HG02870 (cell line): ENCODE measurements around the gene DCLK2.

Source experiments
- ATAC-seq: cut with Tn5 transposase; IDR thresholded peaks from one replicate; pipeline ENCODE4 v1.9.1; 2021; ENCODE audit warnings: mild to moderate bottlenecking, moderate library complexity; ENCODE audit not compliant: unreplicated experiment

The DCLK2 gene

DNA sequence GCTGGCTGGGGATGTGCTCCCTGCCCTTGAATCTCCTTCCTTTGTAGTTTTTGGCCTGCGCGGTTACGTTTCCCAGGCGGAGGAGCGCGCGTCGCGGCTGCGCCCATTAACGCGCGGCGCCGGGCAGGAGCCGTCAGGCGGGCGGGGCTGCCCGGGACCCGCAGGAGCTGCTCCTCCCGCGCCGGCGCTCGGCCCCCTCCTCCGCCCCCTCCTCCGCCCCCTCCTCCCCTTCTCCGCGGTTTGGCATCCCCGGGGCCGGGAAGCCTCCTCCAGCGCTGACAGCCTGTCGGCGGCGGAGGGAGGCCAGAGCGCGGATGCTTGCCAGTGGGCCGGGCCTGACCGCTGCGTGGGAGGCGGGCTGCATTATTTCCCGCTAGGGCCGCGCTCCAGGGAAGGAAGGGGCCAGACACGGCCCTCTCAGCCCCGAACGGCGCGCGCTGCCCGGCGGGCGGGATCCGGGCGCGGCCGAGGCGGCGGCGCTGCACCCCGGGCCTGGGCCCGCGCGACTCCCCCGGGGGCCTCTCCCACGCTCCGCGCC lies at the start of gene DCLK2:
Gene DCLK2, plus strand, starts transcription at position 405 of the 538 bp plus-strand sequence. CDS start 583 bp downstream, outside the sequence.
- no peak for ATAC-seq

DNA sequence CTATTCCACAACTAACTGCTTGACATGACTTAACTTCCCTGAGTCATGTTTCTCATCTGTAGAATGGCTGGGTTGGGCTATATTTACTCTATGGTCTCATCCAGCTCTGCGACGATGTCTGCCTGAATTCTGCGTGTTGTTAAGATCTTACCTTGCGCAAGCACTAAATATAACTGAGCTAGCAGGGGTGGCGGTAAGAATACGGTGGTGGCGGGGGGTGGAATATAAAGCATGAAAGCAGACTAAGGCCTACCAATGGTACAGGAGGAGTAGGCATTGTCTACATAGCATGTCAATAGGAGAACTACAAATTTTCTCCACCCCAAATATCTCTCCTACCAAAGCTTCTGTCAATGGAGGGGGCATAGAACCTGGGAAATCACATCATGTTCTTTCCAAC lies 45.7 kb upstream of the DCLK2 start:
- ATAC-seq, result no peak

DNA sequence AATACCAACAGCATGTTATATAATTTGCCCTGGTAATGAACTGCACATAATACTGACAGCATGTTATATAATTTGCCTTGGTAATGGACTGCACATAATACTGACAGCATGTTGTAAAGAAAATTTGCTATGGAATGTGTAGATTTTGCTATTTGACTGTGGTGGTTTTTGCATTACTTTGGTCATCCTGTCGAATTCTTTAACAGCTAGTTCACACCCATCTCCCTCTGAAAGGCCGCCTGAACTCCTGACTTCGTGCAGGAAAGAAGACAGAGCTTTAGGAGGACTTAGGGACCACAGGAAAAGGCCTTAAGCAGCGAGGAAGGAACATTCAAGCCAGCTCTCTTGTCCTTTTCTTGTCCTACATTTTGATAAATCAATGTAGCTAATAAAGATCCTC lies 45.2 kb upstream of the DCLK2 start:
- no peak for ATAC-seq

DNA sequence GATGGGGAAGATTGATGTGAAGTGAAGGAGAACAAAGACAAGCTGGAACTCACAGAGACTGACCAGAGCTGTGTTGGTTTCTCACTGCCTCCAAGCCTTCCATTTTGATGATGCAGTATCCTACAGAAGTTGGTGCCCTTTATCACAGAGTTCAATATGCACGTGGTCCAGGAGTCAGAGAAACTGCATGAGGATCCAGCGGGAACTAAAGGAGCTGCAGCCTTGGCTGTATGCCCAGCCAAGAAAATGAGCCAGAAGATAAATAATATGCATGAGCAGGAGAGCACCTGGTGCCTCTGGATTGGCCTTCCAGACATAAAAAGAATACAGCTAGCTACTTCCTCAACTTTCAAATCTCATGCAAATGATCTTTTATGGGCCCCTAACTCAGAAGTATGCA lies 44.3 kb upstream of the DCLK2 start:
- no peak for ATAC-seq

DNA sequence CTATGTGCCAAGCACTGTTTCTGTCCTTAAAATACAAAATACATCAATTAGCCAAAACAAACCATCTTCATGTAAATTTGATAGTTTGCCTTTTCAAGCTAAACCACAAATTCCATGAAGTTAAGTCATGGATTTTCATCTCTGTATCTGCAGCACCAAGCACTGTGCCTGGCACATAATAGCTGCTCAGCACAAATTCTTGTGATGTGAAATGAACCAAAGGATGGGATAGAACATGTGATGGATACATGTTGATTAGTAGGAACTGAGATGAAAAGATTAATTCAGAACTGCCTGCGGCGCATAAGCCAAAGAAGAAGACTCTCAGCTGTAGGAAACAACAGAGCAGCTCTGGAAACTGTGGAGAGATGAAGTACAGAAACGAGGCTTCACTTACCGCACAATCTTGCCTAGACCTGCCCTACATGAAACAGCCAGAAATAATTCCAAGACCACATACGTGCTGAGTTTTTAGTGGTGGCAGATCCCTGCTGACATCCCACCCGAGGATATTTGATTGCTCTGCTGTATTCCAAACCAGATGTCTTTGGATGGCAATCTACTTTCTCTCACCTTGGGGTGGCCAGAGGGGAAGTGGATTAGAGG lies 40.9 kb upstream of the DCLK2 start:
- no peak for ATAC-seq

DNA sequence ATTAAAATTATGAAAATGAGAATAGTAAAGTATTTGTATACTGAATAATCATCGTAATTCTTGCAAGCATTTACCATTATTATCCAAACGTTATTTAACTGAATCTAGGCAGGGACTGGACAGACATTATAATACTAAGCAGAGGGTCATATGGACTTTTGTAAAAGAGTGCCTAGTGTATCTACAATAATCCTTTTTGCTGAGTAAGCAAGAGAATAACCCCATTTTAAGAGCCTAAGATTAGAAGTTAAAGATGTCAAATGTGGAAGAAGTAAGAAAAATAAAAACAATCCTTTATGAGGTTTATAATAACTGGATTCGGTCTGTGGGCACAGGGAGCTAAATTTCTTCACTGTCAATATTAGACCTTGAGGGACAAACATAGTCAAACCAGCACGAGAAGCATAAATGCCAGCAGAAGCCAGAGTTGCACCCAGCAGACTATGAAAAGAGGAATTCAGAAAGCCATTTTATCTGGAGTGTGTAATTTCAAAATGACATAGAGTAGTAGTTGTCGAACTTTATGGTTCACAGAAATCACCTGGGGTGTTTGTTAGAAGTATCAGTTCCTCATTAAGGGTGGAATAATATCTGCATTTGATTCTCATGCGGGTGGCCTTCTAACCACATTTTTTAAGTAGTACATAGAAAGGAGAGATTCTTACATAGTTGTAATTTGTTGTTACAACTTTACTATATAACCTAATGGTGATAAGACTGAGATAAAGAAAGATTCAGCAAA lies 39.7 kb upstream of the DCLK2 start:
- ATAC-seq, result peak; percentile 97

DNA sequence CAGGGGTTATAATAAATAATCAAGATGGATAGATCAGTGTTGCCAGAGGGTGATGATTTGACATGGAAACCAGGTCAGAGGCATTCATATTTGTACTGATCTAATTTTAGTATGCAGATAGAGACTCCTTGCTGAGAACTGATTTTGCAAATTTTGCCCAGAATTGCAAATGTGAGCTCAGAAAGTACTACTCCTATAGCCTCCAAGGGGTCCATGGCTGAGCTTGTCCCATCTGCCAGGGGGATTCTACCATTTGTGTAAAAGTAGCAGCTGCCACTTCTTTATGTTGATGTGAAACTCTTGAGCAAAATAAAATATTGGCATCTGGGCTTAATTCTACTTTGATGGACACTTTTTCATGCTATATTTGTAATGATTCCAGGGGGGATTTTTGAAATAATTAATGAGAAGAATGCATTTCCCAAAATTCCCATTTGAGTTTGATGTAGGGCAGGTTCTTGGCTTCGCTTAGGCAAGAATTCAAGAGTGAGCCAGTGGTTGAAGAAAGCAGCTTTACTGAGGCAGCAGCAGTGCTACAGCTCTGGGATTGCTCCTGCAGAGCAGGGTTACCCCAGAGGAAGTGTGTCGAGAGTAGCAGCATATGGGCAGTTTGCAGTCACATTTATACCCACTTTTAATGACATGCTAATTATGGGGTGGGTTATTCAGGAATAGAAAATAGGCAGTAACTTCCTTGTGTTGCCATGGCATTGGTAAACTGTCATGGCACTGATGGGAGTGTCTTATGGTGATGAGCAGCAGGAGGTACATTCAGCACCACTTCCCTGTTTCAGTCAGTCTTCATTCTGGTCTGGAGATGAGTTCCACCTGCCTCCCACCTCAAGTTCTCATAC lies 38.7 kb upstream of the DCLK2 start:
- no peak for ATAC-seq

DNA sequence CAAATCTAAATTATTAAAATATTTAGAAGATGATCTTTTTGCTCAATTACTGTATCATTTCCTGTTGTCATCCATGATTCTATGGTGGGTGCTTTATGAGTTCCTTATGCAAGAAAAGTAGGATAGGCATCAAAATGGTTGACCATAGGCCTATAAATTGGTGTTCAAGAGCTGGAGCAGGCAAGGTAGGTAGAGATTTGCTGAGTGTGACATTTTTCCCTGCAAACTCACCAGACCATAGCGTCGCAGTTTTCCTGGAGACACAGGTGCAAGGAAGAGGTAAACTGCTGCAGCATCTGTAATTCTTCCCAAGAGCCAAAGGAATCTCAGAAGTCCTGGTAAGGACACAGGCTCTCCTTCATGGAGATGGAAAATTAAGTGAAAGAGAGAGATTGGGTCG lies 33.7 kb upstream of the DCLK2 start:
- ATAC-seq, result no peak

DNA sequence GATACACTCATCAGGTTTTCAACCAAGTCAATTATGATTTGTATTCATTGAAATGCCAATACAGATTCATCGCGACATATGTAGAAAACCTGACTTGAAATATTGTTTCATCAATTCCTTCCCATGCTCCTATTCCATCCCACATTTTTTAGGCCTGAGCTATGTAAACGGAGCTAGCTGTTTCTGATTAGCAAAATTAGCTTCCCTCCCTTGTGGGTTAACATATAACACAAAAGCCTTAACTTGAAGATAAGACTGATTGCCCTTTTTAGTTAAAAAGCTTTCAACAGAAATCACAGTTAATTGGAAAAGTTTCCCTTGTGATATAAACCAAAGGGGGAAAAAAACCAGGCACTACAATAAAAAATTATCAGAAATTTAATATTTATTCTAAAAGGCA lies 32.8 kb upstream of the DCLK2 start:
- ATAC-seq, result no peak

DNA sequence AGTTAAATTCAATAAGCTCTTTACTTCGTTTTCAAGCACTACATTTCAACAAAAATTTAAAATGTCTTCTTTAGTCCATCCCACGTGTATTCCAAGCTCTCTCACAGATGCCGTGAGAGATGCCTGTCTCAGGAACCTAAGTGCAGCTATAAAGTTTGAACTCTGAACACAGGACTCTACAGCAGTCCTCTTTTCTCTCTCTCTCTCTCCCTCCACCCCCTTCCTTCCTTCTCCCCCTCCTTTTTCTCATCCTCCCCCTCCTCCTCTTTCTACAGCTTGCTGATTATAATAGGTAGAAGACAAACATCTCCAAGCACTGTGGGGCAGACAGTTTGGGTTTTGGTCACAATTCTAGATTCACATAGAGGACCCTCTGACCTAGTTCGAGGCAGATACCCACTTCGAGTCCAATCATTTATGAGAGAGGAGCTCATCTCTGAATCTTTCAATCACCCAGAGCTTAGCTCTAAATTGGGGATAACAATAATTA lies 31.5 kb upstream of the DCLK2 start:
- no peak for ATAC-seq

DNA sequence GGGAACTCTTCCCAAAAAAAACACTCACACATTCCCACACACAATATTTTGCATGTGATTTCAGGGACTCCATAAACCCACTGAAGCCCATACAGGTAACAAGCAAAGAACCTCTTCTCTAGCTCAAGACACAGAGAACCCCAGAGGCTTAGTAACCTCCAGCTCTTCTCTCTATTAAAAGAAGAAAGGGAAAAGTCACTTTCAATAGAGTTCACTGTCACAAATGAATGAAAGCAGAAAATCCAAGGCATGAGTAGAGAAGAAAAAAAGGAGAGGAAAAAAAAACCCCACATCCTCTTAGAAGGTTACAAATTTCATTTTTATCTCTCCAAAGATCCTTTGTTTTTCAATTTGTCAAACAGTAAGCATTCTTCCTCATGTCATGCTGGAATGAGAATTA lies 30.7 kb upstream of the DCLK2 start:
- no peak for ATAC-seq

DNA sequence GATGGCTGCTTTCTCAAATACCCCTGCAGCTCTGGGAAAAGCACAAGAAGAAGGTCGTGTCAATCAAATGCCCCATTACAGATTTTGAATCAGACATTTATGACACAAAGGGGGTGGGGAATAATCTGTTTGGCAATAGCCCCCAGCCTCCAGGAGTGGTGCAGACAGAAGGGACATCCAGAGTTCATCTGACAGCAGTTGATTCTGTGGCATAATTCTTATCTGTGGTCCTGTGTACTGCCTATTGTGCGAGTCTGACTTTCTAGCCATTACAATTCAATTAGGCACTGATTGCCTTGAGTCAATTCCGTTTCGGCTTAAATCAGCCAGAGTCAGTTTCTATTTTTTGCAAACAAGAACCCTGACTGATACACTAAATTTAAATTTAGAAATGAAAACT lies 28.6 kb upstream of the DCLK2 start:
- no peak for ATAC-seq

DNA sequence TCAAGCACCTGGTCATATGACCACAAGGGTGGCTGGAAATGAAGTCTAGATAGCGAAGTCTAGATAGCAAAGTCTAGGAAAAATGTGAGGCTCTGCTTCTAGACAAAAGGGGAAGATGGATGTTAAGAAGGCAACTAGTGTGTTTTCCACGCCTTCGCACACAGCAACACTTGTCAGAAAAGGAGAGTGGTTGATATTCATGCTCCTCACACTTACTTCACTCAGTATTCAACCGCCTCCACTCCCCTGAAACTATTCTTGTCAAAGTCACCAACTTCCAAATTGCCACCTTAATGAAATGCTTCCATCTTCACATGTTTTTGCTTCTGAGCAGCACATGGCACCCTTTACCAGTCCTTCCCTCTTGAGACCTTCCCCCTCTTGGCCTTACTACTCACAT lies 27.7 kb upstream of the DCLK2 start:
- no peak for ATAC-seq

DNA sequence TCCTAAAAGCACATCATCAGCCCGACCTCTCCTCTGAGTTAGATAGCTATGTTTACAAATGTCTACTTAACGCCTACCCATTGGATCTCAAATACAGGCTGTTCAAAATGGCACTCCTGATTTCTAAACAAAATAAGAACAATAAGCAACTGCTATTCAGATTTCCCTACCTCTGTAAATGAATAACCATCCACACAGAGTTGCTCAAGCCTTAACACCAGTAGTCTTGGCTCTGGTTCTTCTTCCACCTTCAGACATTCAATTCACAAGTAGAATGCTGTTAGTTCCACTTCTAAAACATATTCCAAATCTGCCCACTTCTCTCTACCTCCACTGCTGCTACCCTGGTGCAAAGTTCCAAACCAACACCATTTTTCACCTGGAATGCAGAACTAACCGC lies 27.1 kb upstream of the DCLK2 start:
- no peak for ATAC-seq

DNA sequence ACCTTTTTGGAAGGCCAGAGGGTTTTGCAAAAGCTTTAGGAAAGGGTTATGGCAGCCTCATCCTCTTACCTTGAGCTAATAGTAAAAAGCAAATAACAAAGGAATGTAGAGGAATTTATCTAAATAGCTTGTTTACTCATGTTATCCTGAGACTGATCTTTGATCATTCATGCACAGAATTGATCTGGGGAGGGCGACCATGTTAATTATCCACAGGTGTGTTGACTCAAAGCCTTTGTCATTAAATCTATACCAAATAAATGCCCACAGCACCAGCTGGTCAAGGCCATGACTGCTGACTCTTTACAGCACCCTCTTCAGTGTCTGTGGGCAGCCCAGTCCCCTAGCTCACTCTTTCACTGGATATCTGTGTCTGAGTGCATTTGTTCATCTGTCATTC lies 22.8 kb upstream of the DCLK2 start:
- ATAC-seq, result no peak

DNA sequence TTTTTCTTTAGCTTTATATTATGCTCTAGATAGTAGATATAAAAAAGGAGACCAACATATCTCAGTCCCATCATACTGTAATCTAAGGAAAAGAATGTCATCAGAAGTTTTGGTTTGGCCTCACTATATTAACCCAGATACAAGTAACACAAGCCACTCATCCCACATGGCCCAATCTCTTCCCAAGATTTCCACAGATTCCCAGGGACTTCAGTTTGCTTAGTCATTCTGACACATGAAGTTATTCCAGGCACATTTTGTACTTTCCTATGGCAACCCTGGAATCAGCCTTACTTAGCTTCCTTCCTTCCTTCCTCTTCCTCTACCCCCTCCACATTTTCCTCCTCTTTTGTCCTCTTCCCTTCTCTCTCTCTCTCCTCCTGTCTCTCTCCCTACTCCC lies 21.7 kb upstream of the DCLK2 start:
- ATAC-seq, result no peak

DNA sequence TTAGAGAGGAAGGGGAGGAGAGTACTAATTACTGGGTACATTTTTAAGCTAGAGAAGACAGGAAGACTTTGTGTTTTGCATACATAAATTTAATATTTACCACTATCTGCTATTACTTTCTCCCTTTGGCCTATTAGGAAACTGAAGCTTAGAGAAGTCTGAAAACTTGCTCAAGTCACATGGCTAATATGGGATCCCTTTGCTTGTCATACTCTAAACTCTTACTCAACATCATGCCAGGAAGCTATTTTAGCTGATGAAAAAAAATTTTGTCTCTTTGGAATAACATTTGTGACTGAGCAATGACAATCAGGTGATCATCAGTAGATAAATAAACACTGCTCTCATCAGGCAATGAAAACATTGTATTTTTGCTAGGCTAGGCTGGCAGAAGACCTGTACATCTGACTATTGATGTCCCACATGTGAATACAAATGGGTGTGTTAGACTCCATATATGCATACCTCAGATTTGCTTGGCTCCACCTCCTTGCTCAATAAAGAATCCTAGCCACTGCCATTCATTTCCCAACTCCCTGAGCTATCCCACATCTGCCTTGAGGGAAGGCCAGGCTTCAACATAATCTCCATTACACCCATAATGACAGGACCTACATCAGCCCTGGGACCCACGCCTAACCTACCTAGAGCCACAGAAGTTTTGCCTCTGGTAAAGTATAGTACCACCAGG lies 17.0 kb upstream of the DCLK2 start:
- no peak for ATAC-seq

DNA sequence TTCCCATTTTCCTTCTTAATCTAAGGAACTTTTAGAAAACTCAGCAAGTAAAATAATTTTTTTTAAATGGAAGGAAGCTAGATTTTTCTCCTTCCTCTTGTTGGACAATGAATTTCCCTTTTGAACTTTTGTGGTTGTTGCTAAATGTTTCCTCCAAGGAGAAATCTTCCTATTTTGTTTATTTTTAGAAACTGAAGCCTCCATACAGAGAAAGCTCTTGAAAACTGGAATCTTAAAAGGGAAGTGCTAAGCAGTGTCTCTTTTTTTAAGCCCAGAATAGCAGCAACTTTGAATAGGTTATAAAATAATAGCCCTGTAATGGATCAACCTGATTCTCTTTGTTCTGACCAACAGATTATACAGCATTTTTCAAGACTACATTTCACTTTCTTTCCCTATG lies 15.1 kb upstream of the DCLK2 start:
- ATAC-seq, result no peak

DNA sequence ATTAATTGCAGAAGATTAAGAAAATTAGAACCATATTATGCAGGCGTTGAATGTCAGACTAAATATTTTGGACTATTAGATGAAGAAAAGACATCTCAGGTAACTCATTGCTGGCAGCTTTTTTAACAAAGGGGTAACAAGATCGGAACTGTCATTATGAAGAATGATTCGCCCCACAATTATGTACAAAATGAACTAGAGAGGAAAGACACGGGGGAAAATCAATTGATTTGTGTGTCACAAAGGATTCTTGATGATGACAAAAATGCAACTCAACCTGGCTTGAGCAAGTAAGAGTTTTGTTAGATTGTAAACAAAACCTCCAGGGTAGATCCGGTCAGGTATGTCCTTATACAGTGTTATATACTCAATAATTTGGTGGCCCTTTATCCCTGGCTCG lies 12.5 kb upstream of the DCLK2 start:
- ATAC-seq, result no peak

DNA sequence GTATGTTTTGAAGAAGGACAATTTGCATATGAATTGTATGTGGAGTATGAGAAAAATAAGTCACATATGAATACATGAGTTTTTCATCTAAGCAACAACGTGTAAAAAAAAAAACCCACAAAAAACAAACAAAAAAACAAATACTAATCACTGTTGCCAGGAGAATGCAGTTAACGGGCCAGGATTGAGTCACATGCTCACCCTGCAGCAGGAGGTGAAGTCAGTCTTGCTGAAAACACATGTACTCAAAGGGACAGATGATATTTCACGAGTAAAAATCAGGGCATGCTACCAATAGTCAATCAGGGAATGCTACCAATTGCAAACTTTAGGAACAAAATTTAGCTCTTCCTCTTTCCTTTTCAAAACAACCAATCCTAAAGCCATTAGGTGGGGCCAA lies 10.4 kb upstream of the DCLK2 start:
- no peak for ATAC-seq
